Activated T-cell treated with anti-CD3 and anti-CD28 coated beads for 1 hour (primary cell): ENCODE measurements around the gene SLC1A2.

Experiments used
- DNase-seq: peaks from one replicate; pipeline ENCODE4 v3.0.0-alpha.2; 2020; ENCODE audit warnings: low read depth

SLC1A2 gene

DNA sequence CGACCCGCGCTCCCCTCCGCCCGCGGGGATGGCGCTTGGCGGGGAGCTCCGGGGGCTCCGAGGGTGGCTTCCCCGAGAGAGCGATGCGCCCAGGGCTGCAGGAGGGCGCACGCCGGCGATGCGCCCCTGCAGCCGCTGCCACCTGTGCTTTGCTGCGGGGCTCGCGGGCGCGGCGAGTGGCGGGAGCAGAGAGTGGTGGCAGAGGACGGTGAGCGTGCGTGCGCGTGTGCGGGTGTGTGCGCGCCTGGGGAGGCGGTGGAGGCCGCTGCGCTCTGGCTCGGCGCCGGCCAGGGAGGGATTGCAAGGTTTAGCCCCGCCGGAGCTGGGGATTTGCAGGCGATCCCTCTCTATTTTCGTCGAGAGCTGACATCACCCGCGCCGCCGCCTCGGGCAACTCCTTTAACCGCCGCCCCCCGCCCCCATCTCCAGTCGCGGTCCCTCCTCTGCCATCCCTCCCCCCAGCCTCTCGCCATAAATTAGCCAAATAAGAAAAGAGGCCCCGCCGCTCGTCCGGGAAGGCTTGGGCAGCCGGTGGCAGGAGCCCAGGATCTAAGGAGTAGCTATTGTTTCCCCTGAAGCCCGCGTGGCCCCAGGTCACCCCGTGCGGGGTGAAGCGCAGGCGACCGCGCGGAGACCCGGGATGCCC is at the start of gene SLC1A2:
SLC1A2 (minus strand) TSS at position 375 of the 646 bp plus-strand sequence. CDS start 592 bp downstream, outside the sequence.
- DNase-seq = no peak

- DNase-seq = no peak
Measured at GRCh38 chr11:35466058-35466457, 46.7 kb upstream of the SLC1A2 start.

- no peak for DNase-seq
Measured at GRCh38 chr11:35464308-35464707, 45.0 kb upstream of the SLC1A2 start.

- no peak for DNase-seq
Measured at GRCh38 chr11:35463331-35463751, 44.0 kb upstream of the SLC1A2 start.

- no peak for DNase-seq
Measured at GRCh38 chr11:35461917-35462538, 42.7 kb upstream of the SLC1A2 start.

- no peak for DNase-seq
Measured at GRCh38 chr11:35459489-35459888, 40.1 kb upstream of the SLC1A2 start.

DNA sequence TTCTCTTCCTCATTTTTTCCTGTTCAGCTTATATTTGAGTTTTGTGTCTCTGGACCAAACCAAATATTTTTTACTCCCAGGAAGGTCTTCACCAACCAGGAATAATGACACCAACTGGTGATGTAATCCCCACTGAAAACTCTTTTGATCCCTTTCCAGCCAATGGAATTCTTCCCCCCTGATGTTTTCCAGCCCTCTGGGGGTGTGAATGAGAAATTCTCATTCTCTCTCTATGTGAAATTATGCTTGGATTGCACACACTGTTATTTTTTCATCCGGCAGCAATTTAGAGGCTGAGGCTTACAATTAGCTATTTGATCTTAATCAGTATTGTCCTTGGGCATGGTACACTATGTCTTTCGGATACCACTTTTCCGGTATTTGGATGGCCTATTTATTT is 39.5 kb upstream of the SLC1A2 start:
- no peak for DNase-seq

GRCh38 chr11:35454362-35454761 is 35.0 kb upstream of the SLC1A2 start:
- no peak for DNase-seq

DNA sequence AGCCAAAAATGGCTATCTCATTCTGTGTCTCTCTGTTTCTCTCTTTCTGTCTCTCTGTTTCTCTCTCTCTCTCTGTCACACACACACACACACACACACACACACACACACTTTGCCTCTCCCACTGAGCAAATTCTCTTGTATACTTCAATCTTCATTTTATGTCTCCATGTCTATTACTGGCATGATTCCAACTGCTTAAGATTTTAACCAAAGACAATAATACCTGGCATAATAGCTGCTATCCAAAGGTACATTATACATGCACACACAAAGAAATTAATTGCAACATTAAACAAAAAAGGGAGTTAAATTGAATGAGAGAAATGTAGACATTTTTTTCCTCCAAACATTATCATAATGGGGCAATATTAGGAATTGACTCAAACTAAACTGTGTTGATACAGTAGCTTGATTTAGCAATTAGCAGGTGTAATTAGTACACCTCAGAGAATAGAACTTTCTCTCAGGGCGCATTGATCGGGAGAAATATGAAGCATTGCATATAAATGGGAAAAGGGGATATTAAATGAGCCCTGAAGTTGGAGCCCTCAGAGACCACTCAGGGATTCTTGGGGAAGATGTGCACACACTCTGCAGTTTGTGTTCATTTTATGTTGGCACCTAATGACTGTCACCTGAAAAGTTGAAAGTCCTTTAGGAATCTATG is 17.4 kb upstream of the SLC1A2 start:
- no peak for DNase-seq

GRCh38 chr11:35433588-35433987 is 14.2 kb upstream of the SLC1A2 start:
- DNase-seq = no peak

DNA sequence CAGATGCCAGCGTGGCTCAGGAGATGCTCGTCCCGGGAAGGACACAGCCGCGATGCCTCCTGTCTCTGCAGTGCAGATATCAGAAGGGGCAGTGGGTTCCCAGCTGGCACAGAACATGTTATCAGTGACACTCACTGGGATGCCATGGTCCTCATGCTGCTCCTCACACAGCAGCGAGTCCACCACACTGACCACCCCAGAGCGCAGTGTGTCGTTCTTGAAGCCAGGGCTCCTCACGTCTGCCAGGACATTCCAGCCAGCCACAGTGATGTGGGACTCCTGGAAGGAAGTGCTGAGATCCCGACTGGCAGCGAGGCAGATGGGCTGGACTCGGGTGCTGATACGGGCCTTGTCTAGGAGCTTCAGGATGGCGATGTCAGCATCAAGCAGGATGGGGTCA is 13.1 kb upstream of the SLC1A2 start:
- DNase-seq = no peak

- no peak for DNase-seq
Measured at GRCh38 chr11:35427071-35427470, 7.7 kb upstream of the SLC1A2 start.

GRCh38 chr11:35426351-35426750 is 7.0 kb upstream of the SLC1A2 start:
- no peak for DNase-seq

DNA sequence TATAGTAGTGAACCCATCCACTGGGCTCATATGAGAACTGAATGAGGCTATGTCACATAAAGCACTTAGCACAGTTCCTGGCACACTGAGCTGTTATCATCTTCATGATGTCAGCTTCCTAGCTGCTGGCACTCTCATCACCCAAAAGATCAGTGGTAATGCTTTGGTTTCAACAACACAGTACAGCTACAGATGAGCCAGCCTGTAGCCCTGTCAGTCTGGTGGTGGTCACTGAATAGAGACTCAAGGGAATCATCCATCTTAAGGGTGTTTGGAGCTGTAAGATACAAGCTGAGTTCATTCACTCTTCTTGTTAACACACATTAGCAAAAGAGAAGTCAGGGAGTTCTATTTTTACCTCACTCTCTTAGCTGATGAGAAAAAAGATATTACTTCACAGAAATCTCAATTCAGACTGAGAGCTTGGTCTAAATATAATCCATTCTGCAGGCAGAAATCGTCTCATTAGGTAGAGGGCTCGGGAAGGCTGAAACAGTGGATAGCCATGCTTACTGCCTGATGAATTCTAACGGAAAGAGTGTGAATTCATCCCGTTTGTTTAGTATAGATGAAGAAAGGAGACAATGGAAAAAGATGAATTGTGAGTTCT is 6.3 kb upstream of the SLC1A2 start:
- DNase-seq = no peak

DNA sequence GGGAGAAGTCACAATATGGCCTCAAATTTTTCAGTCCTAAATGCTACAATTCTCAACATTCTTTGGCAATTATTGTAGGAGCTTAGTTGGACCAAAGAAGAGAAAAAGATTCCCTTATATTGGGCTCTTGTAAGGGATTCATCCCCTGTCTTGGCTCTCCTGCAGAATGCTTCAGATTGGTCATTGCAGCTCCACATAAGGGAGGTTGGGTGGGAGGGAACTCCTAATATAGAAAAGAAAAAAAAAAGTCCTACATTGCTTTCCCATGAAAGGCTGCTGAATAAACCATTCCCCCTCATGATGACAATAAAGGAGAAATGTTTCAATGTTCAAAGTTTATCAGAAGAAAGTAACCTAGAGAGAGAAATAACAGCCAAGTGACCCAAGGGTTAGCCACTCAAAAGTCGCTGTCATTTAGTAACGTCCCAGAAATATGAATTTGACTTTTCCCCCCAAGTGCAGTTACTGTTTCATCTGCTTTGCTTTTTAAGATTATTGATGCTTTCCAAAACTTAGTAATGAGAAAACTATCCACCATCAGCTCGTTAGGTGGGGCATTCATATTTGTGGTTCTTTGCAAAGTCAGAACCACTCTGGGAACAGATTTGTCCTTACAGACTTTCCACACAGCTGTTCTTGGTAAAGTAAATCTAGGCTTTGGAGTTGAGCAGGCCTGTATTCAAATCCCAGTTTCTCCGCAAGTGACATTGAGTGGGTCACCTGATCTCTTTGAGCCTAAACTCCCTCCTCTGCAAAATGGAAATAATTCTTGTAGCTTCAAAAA is 5.0 kb upstream of the SLC1A2 start:
- no peak for DNase-seq

DNA sequence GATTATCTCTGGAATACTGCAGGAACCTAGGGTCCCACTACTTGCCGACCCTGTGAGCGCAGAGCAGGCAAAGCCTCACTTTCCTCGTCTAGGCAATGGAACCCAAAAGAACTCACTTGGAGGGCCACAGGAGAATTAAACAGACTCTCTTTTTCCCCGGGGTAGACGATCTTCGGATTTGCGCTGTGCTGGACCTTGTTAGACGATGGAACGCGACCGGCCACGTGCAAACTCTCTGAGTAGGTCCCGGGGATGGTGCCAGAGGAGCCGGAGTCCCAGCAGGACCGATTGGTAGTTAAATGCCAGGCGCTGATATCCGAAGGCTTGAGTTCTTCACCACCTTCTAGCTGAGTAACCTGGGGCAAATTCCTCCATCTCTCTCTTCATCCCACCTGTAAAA is 1.0 kb upstream of the SLC1A2 start:
- DNase-seq = no peak

- no peak for DNase-seq
Measured at GRCh38 chr11:35419830-35420333, 524 bp upstream of the SLC1A2 start.

- no peak for DNase-seq
Measured at GRCh38 chr11:35418282-35419183, 825 bp downstream of the SLC1A2 start.

GRCh38 chr11:35415487-35415886 is 3.9 kb downstream of the SLC1A2 start:
- DNase-seq = no peak

DNA sequence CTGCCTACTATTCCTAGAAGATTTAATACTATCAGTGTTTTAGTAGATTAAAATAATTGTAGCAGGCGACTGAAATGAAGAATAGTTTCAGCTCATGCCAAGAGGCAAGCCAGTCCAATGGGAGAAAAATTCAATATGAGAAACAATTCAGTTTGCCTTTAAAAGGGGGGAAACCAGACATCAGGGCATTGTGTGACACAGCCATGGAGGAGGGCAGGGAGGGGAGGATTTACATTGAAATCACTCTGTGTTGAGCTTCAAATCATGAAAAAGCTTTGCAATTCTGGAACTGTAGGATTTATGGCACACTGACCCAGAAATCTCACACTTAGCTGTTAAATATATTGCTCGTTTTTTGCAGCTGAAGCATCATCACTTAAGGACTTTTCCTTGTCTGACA is 4.6 kb downstream of the SLC1A2 start:
- DNase-seq = no peak

- no peak for DNase-seq
Measured at GRCh38 chr11:35414311-35414710, 5.0 kb downstream of the SLC1A2 start.
